ENCODE results near the gene CYP4B1. TPM values are rescaled to one million over a fixed set of nuclear protein-coding genes. Genes with fewer than 3 reads are reported as not detected.

CYP4B1 gene
- total RNA-seq, 4 donors from 2014 or later, result 29.4 to 72.4 (median 62.5) TPM

DNA sequence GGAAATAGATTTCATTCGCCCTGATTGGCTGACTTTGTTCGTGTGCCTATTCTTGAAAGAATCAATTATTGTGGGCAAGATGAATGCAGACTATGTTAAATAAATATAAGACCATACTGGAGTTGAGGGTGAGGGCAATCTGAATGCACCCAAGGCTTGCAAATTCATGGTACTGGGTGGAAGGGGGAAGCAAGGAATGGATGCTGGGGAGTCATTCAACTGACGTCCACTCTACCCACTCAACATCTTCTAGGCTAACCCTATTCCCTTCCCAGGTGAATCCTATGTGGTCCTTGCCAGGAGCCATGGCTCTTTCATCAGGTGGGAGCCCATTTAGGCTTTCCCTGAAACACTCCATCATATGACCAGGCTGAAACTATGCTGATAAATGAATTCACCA, 5.7 kb upstream of the CYP4B1 start:
- TF ChIP-seq CTCF (IDR thresholded peaks at IDR 0.05), result no peak
- no peak for TF ChIP-seq POLR2A (IDR thresholded peaks at IDR 0.05)
- Histone ChIP-seq H3K27me3 (no peaks in the 10 kb centered on the region), H3K36me3 (no peaks in the 10 kb centered on the region), H3K9me3 (no peaks in the 10 kb centered on the region), H3K4me3 (replicated peaks in 1 of 3) (no peak overlapping the region), H3K4me1 (peaks cover 2 to 8% of the 10 kb centered on the region in 2 donors), H3K27ac (no peak overlapping the region)
- intact Hi-C loops (cut with DNase I), result no loop called here
- DNase-seq, result no peak
- 85 to 87% methylated on average over 3 of the region's 3 CpGs for WGBS, 2 donors

GRCh38 chr1:46797696-46798470, 963 bp upstream of the CYP4B1 start:
- Histone ChIP-seq H3K27me3 (no peaks in the 10 kb centered on the region), H3K9me3 (no peaks in the 10 kb centered on the region), H3K36me3 (no peaks in the 10 kb centered on the region), H3K4me3 (replicated peaks in 1 of 3) (no peak overlapping the region), H3K27ac (peak overlapping the region; percentile 40 to 91 (median 65)), H3K4me1 (peaks cover 33 to 50% of the 10 kb centered on the region in 2 donors)
- intact Hi-C loops (cut with DNase I), result no loop called here
- no peak for TF ChIP-seq POLR2A (IDR thresholded peaks at IDR 0.05)
- WGBS, 2 donors, result 87 to 88% methylated on average over 1 of the region's 1 CpG
- no peak for DNase-seq

DNA sequence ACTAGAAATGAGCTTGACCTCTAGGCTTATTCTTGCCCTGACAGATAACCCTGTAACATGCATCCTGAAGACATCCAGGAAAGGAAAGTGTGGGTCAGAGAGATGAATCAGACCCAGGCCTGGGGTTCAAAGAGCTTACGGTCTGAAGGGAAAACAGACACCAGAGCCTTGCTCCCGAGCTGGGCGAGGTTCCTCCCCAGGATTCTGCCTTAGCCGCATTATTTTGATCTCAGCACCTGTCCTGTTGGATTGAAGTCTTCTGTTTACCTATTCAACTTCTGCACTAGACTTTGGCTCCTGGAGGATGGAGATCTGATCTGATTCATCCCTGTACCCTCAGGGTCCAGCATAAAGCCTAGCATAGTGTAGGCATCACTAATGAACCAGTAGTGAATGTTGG, 1.9 kb downstream of the CYP4B1 start:
- no peak overlapping the region for H3K4me3 ChIP-seq (replicated peaks in 1 of 3)
- WGBS, 2 donors, result 72 to 84% methylated on average over 3 to 4 of the region's 4 CpGs
- H3K27ac ChIP-seq, result peak overlapping the region; percentile 64 to 91 (median 74)
- H3K27me3 ChIP-seq, result no peaks in the 10 kb centered on the region
- DNase-seq, result no peak
- peaks cover 51 to 79% of the 10 kb centered on the region in 2 donors for H3K4me1 ChIP-seq
- TF ChIP-seq POLR2A (IDR thresholded peaks at IDR 0.05), result no peak
- no peak for TF ChIP-seq CTCF (IDR thresholded peaks at IDR 0.05)
- intact Hi-C loops (cut with DNase I), result no loop called here
- no peaks in the 10 kb centered on the region for H3K9me3 ChIP-seq
- no peaks in the 10 kb centered on the region for H3K36me3 ChIP-seq

- TF ChIP-seq CTCF (IDR thresholded peaks at IDR 0.05) (no peak), POLR2A (IDR thresholded peaks at IDR 0.05) (peak in 1 of 2 donors; percentile 24)
- intact Hi-C loops (cut with DNase I), result no loop called here
- WGBS, 2 donors, result 49 to 59% methylated on average over 5 of the region's 5 CpGs
- peak; percentile 85 for DNase-seq
- Histone ChIP-seq H3K9me3 (no peaks in the 10 kb centered on the region), H3K4me3 (replicated peaks in 1 of 3) (no peak overlapping the region), H3K27ac (peak overlapping the region; percentile 64 to 91 (median 74)), H3K27me3 (no peaks in the 10 kb centered on the region), H3K36me3 (no peaks in the 10 kb centered on the region), H3K4me1 (peaks cover 59 to 86% of the 10 kb centered on the region in 2 donors)
Observed at GRCh38 chr1:46801323-46802055, 2.6 kb downstream of the CYP4B1 start.

- WGBS, 2 donors, result 0% methylated on average over 1 of the region's 1 CpG
- intact Hi-C loops (cut with DNase I), result no loop called here
- DNase-seq, result peak; percentile 30 to 38
- no peaks in the 10 kb centered on the region for H3K9me3 ChIP-seq
- no peaks in the 10 kb centered on the region for H3K36me3 ChIP-seq
- no peaks in the 10 kb centered on the region for H3K27me3 ChIP-seq
- H3K27ac ChIP-seq, result peak overlapping the region; percentile 64 to 91 (median 74)
- H3K4me3 ChIP-seq (replicated peaks in 1 of 3), result no peak overlapping the region
- TF ChIP-seq POLR2A (IDR thresholded peaks at IDR 0.05) (no peak), CTCF (IDR thresholded peaks at IDR 0.05) (no peak)
- H3K4me1 ChIP-seq, result peaks cover 63 to 92% of the 10 kb centered on the region in 2 donors
Observed at GRCh38 chr1:46802081-46802480, 3.2 kb downstream of the CYP4B1 start.
